Raji (cell line): ENCODE results near the gene MEG3.

Experiments used
- POLR2A ChIP-seq: IDR thresholded peaks from 2 replicates; pipeline ENCODE4 v1.6.1; 2011; ENCODE audit warnings: low read depth, low read length, control low read depth; ENCODE audit not compliant: insufficient read depth

The MEG3 gene

GRCh38 chr14:100842799-100843198 lies 16.9 kb downstream of the MEG3 start:
- no peak for TF ChIP-seq POLR2A

DNA sequence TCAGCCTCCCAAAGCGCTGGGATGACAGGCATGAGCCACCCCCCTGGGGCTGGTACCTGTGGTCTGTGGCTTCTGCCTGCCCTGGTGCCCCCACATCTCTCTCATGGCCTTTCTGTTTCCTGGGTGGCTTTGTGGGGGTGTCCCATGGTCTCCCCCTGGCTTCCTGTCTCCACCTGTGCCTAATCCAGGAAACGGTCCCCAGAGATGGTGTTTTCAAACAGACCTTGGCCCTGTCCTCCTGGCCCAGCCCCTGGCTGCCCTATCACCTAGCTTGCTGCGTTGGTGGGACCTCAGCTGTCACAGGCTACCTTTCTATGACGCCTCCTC lies 18.1 kb downstream of the MEG3 start:
- no peak for TF ChIP-seq POLR2A

GRCh38 chr14:100844421-100844820 lies 18.5 kb downstream of the MEG3 start:
- TF ChIP-seq POLR2A, result no peak

DNA sequence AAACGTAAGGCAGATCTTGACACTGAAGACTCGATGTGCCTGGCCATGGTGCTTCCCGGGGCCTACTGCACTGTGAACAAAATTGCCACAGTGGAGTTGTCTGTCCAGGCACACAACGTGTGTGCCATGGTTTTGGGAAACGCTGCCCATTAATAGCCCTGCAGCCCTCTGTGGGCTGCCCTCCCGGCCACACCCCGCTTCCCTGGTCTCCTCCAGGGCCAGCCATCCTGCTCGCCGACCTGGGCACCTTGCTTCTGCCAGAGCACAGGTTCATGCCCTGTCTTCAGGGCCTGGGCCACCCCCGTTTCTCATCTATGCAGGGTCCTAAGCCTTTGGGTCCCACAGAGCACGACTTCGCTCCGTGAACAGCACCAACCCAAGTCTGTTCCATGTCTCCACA lies 18.9 kb downstream of the MEG3 start:
- no peak for TF ChIP-seq POLR2A

DNA sequence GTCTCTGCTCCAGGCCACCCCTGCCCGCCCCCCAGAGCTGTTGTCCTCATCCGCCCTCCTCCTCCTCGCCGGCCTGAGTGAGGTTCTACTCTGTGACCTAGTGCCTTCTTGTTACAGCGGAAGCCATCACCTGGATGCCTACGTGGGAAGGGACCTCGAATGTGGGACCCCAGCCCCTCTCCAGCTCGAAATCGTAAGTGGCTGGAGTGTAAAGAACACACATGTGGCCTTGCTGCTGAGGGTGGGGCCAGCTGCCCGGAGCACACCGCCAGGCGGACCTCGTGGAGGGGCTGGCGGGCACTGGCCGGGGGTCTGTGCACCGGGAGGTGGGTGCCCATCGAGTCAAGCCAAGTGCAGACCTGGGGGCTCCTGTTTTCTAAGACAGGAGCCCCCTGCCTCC lies 19.4 kb downstream of the MEG3 start:
- no peak for TF ChIP-seq POLR2A

- TF ChIP-seq POLR2A, result no peak
These were observed 20.5 kb downstream of the MEG3 start for GRCh38 chr14:100846309-100846859.

- TF ChIP-seq POLR2A, result no peak
These were observed 23.3 kb downstream of the MEG3 start for GRCh38 chr14:100849115-100849781.

- TF ChIP-seq POLR2A, result no peak
These were observed 25.1 kb downstream of the MEG3 start for GRCh38 chr14:100850841-100851585.

DNA sequence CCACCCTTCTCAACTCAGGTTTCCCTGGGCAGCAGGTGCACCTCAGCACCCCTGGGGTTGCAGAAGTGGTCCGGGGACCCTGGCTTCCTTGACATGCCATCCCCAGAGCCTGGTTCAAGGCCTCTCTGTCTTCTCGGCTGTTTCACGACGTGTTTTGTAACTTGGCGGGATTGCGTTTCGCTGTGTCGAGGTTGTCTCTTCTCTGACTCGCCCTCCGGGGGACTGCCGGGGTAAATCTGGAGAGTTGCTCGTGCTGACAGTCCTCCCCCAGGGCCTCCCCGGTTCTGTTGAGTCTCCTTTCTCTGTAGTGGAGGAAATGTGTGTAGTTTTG lies 25.6 kb downstream of the MEG3 start:
- no peak for TF ChIP-seq POLR2A

DNA sequence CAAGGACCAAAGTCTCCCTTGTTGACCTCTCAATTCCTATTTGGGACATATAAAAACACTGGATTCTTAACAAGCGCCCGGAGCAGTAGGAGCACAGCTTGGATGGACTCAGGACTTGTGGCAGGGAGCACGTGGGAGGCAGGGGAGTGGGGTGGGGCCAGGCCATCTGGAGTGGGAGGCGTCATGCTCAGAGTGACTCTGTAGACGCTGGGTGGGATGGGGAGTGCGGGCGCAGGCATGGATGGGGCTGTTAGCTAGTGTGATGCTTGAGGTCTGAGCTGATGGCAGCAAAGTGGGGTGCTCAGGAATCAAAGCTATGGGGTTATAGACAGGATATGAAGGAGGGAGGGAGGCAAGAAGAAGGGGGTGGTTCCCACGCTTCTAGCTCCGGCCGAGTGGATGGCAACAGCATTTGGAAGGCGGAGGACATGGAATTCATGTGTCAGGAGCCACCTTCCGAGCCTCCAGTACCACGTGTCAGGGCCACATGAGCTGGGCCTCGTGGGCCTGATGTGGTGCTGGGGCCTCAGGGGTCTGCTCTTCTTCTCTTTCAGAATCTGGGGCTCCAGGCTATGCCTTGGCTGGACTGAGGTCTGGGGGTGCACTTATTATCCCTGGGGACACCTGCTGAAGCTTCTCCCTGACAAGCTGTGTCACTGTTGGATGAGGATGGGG lies 26.2 kb downstream of the MEG3 start:
- TF ChIP-seq POLR2A, result no peak

DNA sequence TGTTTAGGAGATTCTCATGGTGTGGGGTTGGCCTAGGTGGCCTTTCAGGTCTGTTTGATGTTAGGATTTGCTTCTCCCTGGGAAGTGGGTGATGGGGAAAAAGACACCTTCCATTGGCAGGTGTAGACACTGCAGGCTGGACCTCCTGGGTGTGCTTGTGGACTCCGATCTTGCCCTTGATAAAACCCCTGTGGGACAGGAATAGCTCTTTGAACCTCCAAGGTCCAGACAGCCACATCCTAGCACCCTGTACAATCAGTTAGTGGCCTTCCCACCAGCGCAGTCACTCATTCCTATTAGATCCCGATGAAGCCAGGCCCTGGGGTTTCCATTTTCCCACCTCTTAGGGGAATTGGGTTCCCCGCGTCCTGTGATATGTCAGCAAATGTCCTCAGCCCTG lies 28.5 kb downstream of the MEG3 start:
- no peak for TF ChIP-seq POLR2A

DNA sequence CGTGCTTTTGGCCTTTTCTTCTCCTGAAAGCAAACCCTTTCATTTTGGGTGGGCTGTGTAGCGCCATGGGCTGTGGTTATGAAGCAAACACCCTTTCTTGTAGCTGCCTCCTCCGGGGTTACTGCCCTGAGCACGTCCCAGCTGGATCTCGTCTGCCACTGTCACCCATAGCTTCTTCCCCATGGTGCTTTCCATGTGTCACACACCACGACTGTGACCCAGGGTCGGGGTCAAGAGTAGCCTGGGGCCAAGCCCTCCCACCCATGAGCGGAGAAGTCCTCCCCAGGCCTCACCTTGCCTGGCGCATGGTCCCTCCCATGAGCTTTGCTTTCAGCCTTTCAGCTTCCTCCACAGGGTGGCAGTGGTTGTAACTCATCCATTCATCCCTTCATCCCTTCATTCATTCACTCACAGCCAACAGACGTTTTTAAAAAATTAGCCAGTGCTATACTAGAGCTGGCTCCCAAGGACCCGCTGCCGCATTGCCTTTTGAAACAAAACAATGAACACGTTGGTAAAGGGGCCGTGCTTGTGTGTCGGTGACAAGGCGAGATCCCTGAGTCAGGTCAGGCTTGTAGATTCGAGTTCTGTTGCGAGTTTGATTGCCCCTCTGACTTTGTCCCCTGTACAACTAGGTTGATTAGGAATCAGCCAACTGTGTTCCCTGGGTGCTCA lies 29.5 kb downstream of the MEG3 start:
- TF ChIP-seq POLR2A, result no peak

DNA sequence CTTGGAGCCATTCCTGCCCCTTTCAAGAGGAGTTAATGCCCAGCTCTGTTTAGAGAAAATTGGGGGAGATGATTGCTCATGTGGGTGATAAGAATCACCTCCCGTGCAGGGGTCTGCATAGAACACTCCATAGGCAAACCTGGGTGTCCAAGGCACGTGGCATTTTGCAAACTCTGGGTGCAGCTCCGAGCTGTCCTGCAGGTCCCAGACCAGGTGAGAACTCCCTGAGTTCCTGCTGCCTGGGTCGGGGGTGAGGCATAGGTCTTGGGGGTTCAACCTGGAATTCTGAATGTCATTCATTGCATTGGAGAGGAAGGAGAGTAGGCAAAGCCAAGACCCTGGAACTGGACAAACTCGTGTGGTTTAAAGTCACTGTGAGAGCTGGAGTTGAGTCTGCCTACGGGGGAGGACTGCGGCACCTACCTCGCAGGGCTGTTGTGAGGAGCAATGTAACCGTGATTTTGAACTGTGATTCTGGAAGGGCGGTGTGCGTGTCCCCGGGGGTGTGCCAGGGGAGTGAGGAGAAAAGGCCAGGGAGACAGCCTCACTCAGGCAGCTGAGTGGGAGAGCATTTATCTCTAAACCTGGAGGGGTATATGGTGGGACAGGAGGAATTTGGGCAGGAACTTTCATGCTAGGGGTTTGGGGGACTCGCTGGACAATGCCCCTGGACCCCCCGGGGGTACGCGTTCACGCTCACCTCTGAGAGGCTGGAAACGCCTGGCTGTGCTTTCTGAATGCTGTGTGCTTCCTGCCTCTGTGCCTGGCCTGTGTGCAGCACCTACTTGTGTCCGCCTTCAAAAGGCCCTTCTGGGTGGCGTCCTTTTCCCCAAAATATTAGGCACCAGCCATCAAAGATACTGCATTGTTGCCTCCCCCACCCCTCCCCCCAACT lies 30.4 kb downstream of the MEG3 start:
- no peak for TF ChIP-seq POLR2A

- no peak for TF ChIP-seq POLR2A
These were observed 31.5 kb downstream of the MEG3 start for GRCh38 chr14:100857233-100857922.
